ENCODE results near the gene RAB36. TPM values are rescaled to one million over a fixed set of nuclear protein-coding genes. Genes with fewer than 3 reads are reported as not detected.

RAB36 gene
- total and polyA plus RNA-seq, 4 donors = 1.0 to 3.2 (median 2.0) TPM

DNA sequence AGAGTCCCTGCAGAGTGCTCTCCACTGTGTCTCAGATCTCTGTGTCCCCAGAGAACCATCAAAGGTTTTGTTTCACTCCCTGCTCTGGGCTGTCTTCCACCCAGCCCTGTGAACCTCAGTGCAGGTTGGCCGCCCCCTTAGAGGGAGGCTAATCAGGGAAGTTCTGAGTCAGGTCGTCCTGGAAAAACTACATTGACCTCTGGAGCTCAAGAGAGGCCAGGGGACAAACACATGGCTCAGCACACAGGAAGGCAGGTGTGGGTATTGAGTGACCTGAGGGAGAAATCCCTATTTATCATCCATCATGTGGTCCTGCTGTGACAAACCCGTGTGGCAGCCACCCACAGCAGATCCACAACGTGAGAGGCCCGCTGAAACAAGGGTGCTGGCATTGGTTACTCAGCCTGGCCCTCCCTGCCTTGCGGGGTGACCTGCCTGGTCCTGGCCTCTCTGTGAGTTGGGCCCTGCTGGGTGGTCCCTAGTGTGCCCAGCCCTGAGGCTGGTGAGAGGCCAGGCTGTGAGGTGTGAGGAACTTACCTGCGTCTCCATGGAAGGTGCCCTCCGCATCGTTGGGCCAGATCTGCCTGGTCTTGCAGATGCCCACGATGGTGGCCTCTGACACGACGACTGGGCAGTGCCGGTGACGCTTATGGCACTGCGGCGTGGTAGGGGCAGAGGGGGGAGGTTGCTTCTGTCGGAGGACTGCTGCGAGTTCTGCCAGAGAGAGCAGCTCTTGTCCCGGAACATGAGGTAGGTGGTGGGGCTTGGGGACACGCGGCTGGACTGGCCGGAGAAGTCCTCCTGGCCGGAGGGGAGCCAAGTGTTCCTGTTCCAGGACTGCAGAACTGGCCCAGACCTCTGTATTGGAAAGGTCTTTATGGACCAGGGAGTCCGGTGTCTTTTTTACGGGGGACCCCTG lies 34.4 kb downstream of the RAB36 start:
- DNase-seq = peak; percentile 63 to 85
- peak; percentile 41 for ATAC-seq (ENCODE audit: low FRiP score)
- Histone ChIP-seq H3K4me3 (ENCODE audit: low read length in 2 of 2) (peak overlapping the region; percentile 8 to 68), H3K9me3 (ENCODE audit: control insufficient read depth, low read length) (no peaks in the 10 kb centered on the region), H3K27me3 (ENCODE audit: control insufficient read depth in 1 of 2, insufficient read depth in 2 of 2, low read length in 1 of 2) (no peaks in the 10 kb centered on the region), H3K36me3 (ENCODE audit: control insufficient read depth in 1 of 2, insufficient read depth in 2 of 2, low read length in 1 of 2) (no peaks in the 10 kb centered on the region), H3K27ac (ENCODE audit: low read depth in 1 of 2, low read length in 2 of 2) (peak overlapping the region in 1 of 2 donors; percentile 42), H3K4me1 (ENCODE audit: control insufficient read depth in 1 of 2, insufficient read depth in 2 of 2, low read length in 2 of 2) (no peaks in the 10 kb centered on the region)
- intact Hi-C loops (cut with DNase I) = loop anchor here (2.0 to 10.0 kb wide), 3 partner anchors 38 to 355 kb away; no protein-coding TSS in a partner anchor
- 17% methylated on average over 25 of the region's 25 CpGs for WGBS, 2 donors

- H3K4me3 ChIP-seq (ENCODE audit: low read length in 2 of 2) = peak within 1 kb of the TSS; percentile 61 to 68
- intact Hi-C loops (cut with DNase I) = loop anchor here in 1 of 2 donors (5.0 kb wide), 1 partner anchor 37 kb away; no protein-coding TSS in a partner anchor
- 1% methylated on average over 32 to 88 of the region's 88 CpGs for WGBS, 2 donors
- H3K4me1 ChIP-seq (ENCODE audit: control insufficient read depth in 1 of 2, insufficient read depth in 2 of 2, low read length in 2 of 2) = no peaks in the 10 kb centered on the region
- peak within 1 kb of the TSS; percentile 11 to 46 for H3K27ac ChIP-seq (ENCODE audit: low read depth in 1 of 2, low read length in 2 of 2)
- no peaks in the 10 kb centered on the region for H3K36me3 ChIP-seq (ENCODE audit: control insufficient read depth in 1 of 2, insufficient read depth in 2 of 2, low read length in 1 of 2)
- no peaks in the 10 kb centered on the region for H3K27me3 ChIP-seq (ENCODE audit: control insufficient read depth in 1 of 2, insufficient read depth in 2 of 2, low read length in 1 of 2)
- DNase-seq (peak; percentile 81 to 92), ATAC-seq (ENCODE audit: low FRiP score) (peak; percentile 91)
- no peaks in the 10 kb centered on the region for H3K9me3 ChIP-seq (ENCODE audit: control insufficient read depth, low read length)
Observed at GRCh38 chr22:23180301-23180892, 35.1 kb downstream of the RAB36 start, which contains the start of gene BCR. Gene BCR (plus strand): TSS chr22:23180509. CDS start chr22:23180961, 452 bp downstream.

DNA sequence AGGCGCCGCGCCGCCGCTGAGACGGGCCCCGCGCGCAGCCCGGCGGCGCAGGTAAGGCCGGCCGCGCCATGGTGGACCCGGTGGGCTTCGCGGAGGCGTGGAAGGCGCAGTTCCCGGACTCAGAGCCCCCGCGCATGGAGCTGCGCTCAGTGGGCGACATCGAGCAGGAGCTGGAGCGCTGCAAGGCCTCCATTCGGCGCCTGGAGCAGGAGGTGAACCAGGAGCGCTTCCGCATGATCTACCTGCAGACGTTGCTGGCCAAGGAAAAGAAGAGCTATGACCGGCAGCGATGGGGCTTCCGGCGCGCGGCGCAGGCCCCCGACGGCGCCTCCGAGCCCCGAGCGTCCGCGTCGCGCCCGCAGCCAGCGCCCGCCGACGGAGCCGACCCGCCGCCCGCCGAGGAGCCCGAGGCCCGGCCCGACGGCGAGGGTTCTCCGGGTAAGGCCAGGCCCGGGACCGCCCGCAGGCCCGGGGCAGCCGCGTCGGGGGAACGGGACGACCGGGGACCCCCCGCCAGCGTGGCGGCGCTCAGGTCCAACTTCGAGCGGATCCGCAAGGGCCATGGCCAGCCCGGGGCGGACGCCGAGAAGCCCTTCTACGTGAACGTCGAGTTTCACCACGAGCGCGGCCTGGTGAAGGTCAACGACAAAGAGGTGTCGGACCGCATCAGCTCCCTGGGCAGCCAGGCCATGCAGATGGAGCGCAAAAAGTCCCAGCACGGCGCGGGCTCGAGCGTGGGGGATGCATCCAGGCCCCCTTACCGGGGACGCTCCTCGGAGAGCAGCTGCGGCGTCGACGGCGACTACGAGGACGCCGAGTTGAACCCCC lies 35.8 kb downstream of the RAB36 start:
- DNase-seq (peak; percentile 62 to 83), ATAC-seq (ENCODE audit: low FRiP score) (no peak)
- no peaks in the 10 kb centered on the region for H3K4me1 ChIP-seq (ENCODE audit: control insufficient read depth in 1 of 2, insufficient read depth in 2 of 2, low read length in 2 of 2)
- intact Hi-C loops (cut with DNase I) = loop anchor here in 1 of 2 donors (5.0 kb wide), 1 partner anchor 36 kb away; no protein-coding TSS in a partner anchor
- 14 to 15% methylated on average over 96 to 112 of the region's 112 CpGs for WGBS, 2 donors
- H3K36me3 ChIP-seq (ENCODE audit: control insufficient read depth in 1 of 2, insufficient read depth in 2 of 2, low read length in 1 of 2) = no peaks in the 10 kb centered on the region
- H3K4me3 ChIP-seq (ENCODE audit: low read length in 2 of 2) = peak overlapping the region; percentile 61 to 68
- peak overlapping the region in 1 of 2 donors; percentile 46 for H3K27ac ChIP-seq (ENCODE audit: low read depth in 1 of 2, low read length in 2 of 2)
- H3K27me3 ChIP-seq (ENCODE audit: control insufficient read depth in 1 of 2, insufficient read depth in 2 of 2, low read length in 1 of 2) = no peaks in the 10 kb centered on the region
- no peaks in the 10 kb centered on the region for H3K9me3 ChIP-seq (ENCODE audit: control insufficient read depth, low read length)

- Histone ChIP-seq H3K4me3 (ENCODE audit: low read length in 2 of 2) (peak overlapping the region; percentile 61 to 68), H3K36me3 (ENCODE audit: control insufficient read depth in 1 of 2, insufficient read depth in 2 of 2, low read length in 1 of 2) (no peaks in the 10 kb centered on the region), H3K27ac (ENCODE audit: low read depth in 1 of 2, low read length in 2 of 2) (peak overlapping the region in 1 of 2 donors; percentile 9), H3K4me1 (ENCODE audit: control insufficient read depth in 1 of 2, insufficient read depth in 2 of 2, low read length in 2 of 2) (no peaks in the 10 kb centered on the region), H3K27me3 (ENCODE audit: control insufficient read depth in 1 of 2, insufficient read depth in 2 of 2, low read length in 1 of 2) (no peaks in the 10 kb centered on the region), H3K9me3 (ENCODE audit: control insufficient read depth, low read length) (no peaks in the 10 kb centered on the region)
- ATAC-seq (ENCODE audit: low FRiP score) = no peak
- intact Hi-C loops (cut with DNase I) = loop anchor here in 1 of 2 donors (5.0 kb wide), 1 partner anchor 35 kb away; no protein-coding TSS in a partner anchor
- no peak for DNase-seq
- 73 to 77% methylated on average over 43 of the region's 43 CpGs for WGBS, 2 donors
Observed at GRCh38 chr22:23181721-23182308, 36.5 kb downstream of the RAB36 start.

GRCh38 chr22:23182309-23183060 lies 37.2 kb downstream of the RAB36 start:
- Histone ChIP-seq H3K36me3 (ENCODE audit: control insufficient read depth in 1 of 2, insufficient read depth in 2 of 2, low read length in 1 of 2) (no peaks in the 10 kb centered on the region), H3K4me3 (ENCODE audit: low read length in 2 of 2) (peak overlapping the region; percentile 36 to 68), H3K27ac (ENCODE audit: low read depth in 1 of 2, low read length in 2 of 2) (peak overlapping the region in 1 of 2 donors; percentile 27), H3K9me3 (ENCODE audit: control insufficient read depth, low read length) (no peaks in the 10 kb centered on the region), H3K4me1 (ENCODE audit: control insufficient read depth in 1 of 2, insufficient read depth in 2 of 2, low read length in 2 of 2) (no peaks in the 10 kb centered on the region), H3K27me3 (ENCODE audit: control insufficient read depth in 1 of 2, insufficient read depth in 2 of 2, low read length in 1 of 2) (no peaks in the 10 kb centered on the region)
- ATAC-seq (ENCODE audit: low FRiP score) (no peak), DNase-seq (no peak)
- intact Hi-C loops (cut with DNase I) = loop anchor here in 1 of 2 donors (5.0 kb wide), 1 partner anchor 35 kb away; no protein-coding TSS in a partner anchor
- 35 to 45% methylated on average over 12 of the region's 12 CpGs for WGBS, 2 donors

GRCh38 chr22:23183061-23183698 lies 37.9 kb downstream of the RAB36 start:
- no peaks in the 10 kb centered on the region for H3K36me3 ChIP-seq (ENCODE audit: control insufficient read depth in 1 of 2, insufficient read depth in 2 of 2, low read length in 1 of 2)
- intact Hi-C loops (cut with DNase I) = loop anchor here in 1 of 2 donors (5.0 kb wide), 1 partner anchor 34 kb away; no protein-coding TSS in a partner anchor

GRCh38 chr22:23184100-23184763 lies 39.0 kb downstream of the RAB36 start:
- Histone ChIP-seq H3K4me1 (ENCODE audit: control insufficient read depth in 1 of 2, insufficient read depth in 2 of 2, low read length in 2 of 2) (no peaks in the 10 kb centered on the region), H3K4me3 (ENCODE audit: low read length in 2 of 2) (no peak overlapping the region), H3K27ac (ENCODE audit: low read depth in 1 of 2, low read length in 2 of 2) (no peak overlapping the region), H3K27me3 (ENCODE audit: control insufficient read depth in 1 of 2, insufficient read depth in 2 of 2, low read length in 1 of 2) (no peaks in the 10 kb centered on the region), H3K36me3 (ENCODE audit: control insufficient read depth in 1 of 2, insufficient read depth in 2 of 2, low read length in 1 of 2) (no peaks in the 10 kb centered on the region), H3K9me3 (ENCODE audit: control insufficient read depth, low read length) (no peaks in the 10 kb centered on the region)
- intact Hi-C loops (cut with DNase I) = loop anchor here in 1 of 2 donors (5.0 kb wide), 1 partner anchor 33 kb away; no protein-coding TSS in a partner anchor
- ATAC-seq (ENCODE audit: low FRiP score) (no peak), DNase-seq (no peak)
- WGBS, 2 donors = 59 to 67% methylated on average over 3 of the region's 3 CpGs

More at GRCh38 chr22:23183061-23183698, 37.9 kb downstream of the RAB36 start:
- WGBS, 2 donors = 7 to 9% methylated on average over 11 of the region's 11 CpGs
- Histone ChIP-seq H3K4me3 (ENCODE audit: low read length in 2 of 2) (peak overlapping the region; percentile 36 to 68), H3K27me3 (ENCODE audit: control insufficient read depth in 1 of 2, insufficient read depth in 2 of 2, low read length in 1 of 2) (no peaks in the 10 kb centered on the region), H3K27ac (ENCODE audit: low read depth in 1 of 2, low read length in 2 of 2) (peak overlapping the region in 1 of 2 donors; percentile 27), H3K4me1 (ENCODE audit: control insufficient read depth in 1 of 2, insufficient read depth in 2 of 2, low read length in 2 of 2) (no peaks in the 10 kb centered on the region), H3K9me3 (ENCODE audit: control insufficient read depth, low read length) (no peaks in the 10 kb centered on the region)
- DNase-seq (peak in 1 of 2 donors; percentile 78), ATAC-seq (ENCODE audit: low FRiP score) (peak; percentile 29)

Measured in aorta (tissue), 5 donors.